AG09309 (cell line): ENCODE measurements around the gene ELN.
A peak's percentile ranks its signal among the peaks of the same experiment; 100 is the strongest.

Experiments used
- DNase-seq: peaks from one replicate; pipeline ENCODE4 v3.0.0-alpha.2; 2010; ENCODE audit warnings: low read depth
- H3K4me3 ChIP-seq: 2 replicates; pipeline ENCODE4 v1.5.1; 2011; ENCODE audit warnings: mild to moderate bottlenecking, low read depth, low read length, moderate library complexity; ENCODE audit not compliant: control insufficient read depth
- TF ChIP-seq, protein P1 (sequence below): IDR thresholded peaks from 2 replicates; pipeline ENCODE4 v1.5.1; 2011; ENCODE audit warnings: mild to moderate bottlenecking, low read depth, low read length, inconsistent platforms; ENCODE audit not compliant: insufficient read depth, control insufficient read depth; ENCODE audit errors: missing control alignments

The ELN gene

GRCh38 chr7:74020390-74020789 lies 7.6 kb upstream of the ELN start:
- TF ChIP-seq, protein P1, sequence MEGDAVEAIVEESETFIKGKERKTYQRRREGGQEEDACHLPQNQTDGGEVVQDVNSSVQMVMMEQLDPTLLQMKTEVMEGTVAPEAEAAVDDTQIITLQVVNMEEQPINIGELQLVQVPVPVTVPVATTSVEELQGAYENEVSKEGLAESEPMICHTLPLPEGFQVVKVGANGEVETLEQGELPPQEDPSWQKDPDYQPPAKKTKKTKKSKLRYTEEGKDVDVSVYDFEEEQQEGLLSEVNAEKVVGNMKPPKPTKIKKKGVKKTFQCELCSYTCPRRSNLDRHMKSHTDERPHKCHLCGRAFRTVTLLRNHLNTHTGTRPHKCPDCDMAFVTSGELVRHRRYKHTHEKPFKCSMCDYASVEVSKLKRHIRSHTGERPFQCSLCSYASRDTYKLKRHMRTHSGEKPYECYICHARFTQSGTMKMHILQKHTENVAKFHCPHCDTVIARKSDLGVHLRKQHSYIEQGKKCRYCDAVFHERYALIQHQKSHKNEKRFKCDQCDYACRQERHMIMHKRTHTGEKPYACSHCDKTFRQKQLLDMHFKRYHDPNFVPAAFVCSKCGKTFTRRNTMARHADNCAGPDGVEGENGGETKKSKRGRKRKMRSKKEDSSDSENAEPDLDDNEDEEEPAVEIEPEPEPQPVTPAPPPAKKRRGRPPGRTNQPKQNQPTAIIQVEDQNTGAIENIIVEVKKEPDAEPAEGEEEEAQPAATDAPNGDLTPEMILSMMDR, result no peak
- no peak for DNase-seq
- H3K4me3 ChIP-seq, result no peak overlapping the region

DNA sequence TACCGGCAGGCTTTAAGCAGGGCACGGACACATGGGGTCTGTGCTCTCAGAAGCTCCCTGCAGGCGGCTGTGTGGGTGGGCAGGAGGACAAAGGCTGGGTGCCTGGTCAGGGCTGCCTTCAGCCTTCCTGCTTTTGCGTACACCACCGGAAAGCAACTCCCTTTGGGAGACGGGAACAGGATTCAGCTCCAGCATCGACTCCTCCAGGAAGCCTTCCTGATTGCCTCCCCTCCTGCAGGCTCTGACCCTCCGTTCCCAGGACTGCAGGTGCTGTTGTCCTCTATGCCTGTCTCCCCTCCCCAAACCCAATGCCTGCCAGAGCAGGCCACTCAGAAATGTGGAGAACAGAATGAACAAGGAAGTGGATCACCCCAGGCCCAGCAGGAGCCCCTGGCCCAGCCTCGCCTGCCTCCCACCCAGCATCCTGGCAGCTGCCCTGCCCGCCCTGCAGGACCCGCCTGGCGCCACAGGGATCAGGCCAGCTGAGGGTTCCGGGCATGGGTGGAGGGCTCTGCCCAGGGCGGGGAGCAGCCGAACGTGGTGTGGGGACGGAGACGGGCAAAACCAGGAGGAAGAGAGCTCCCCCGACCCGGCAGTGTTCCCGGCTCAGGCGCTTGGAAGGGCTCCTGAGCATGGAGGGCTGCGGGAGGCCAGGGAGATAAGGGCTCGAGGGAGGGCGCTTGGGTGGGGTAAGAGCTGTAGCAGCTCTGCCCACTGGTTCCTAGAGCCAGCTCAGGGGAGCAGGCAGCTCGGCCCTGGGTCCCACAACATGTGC lies 6.2 kb upstream of the ELN start:
- H3K4me3 ChIP-seq, result no peak overlapping the region
- no peak for DNase-seq
- TF ChIP-seq, protein P1, result no peak

DNA sequence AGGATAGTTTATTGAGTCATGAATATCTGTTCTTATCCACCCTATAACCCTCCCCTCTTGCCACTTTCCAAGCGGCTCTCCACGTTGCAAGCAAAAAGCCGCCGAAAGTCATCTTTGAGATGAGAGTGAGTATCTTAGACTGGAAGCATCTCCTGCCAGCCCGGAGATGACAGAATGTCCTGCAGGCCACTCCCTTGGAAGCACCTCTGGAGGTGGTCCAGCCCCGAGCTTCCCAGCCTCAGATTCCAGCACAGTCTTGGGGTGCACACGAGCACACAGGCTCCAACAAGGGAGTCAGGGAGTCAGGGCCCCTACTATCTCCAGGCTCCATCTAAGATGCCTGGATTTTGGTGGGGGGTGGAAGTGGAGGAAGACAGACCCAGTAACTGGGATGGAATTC lies 5.5 kb upstream of the ELN start:
- H3K4me3 ChIP-seq, result no peak overlapping the region
- TF ChIP-seq, protein P1, result no peak
- no peak for DNase-seq

- DNase-seq, result no peak
- no peak overlapping the region for H3K4me3 ChIP-seq
- TF ChIP-seq, protein P1, result peak; percentile 9
These were observed 4.9 kb upstream of the ELN start for GRCh38 chr7:74023092-74023536.

GRCh38 chr7:74023786-74024185 lies 4.2 kb upstream of the ELN start:
- DNase-seq, result no peak
- no peak overlapping the region for H3K4me3 ChIP-seq
- TF ChIP-seq, protein P1, result no peak

- no peak for DNase-seq
These were observed 2.8 kb upstream of the ELN start for GRCh38 chr7:74025146-74025545.

More at GRCh38 chr7:74025146-74025545, 2.8 kb upstream of the ELN start:
- TF ChIP-seq, protein P1, result no peak
- H3K4me3 ChIP-seq, result no peak overlapping the region
